IMR-90 (cell line): ENCODE data around the gene ABHD12. TPM values are rescaled to one million over a fixed set of nuclear protein-coding genes. Genes with fewer than 3 reads are reported as not detected.

Experiments used
- ATAC-seq: fragments of 200-7000 bp; cut with Tn5 transposase; 2 replicates; pipeline ENCODE4 v1.9.1; 2020; ENCODE audit warnings: low read depth, mild to moderate bottlenecking, moderate library complexity
- BruUV-seq: library from RNA; stranded (reverse); fragments of 400-500 nt; replicated peaks from 2 replicates; lab custom pipeline; 2021; lab: Mats Ljungman, UMichigan
- CTCF ChIA-PET: fragments of 300-600 bp; formaldehyde crosslinking; extraction: SDS; loops from one replicate; lab custom pipeline; 2021; ENCODE audit warnings: antibody characterized with exemption; lab: Yijun Ruan, JAX
- POLR2A ChIA-PET: fragments of 300-600 bp; sonication (Branson Sonifier 250); formaldehyde crosslinking; loops from one replicate; lab custom pipeline; 2022; ENCODE audit warnings: antibody characterized with exemption; ENCODE audit not compliant: unreplicated experiment; lab: Charles Lee
- DNase-seq: peaks from one replicate; pipeline ENCODE4 v3.0.0; 2013
- H2AFZ ChIP-seq: replicated peaks from 2 replicates; pipeline ENCODE3; 2013; ENCODE audit warnings: low read length, mild to moderate bottlenecking; ENCODE audit not compliant: poor library complexity
- H2AK5ac ChIP-seq: 2 replicates; pipeline ENCODE4 v1.6.1; 2013; ENCODE audit warnings: low read depth, low read length, inconsistent platforms
- H2AK9ac ChIP-seq: replicated peaks from 2 replicates; pipeline ENCODE3; 2013; ENCODE audit warnings: mild to moderate bottlenecking, low read depth, low read length, moderate library complexity; ENCODE audit not compliant: poor library complexity
- H2BK120ac ChIP-seq: 2 replicates; pipeline ENCODE4 v1.6.1; 2013; ENCODE audit warnings: low read depth, low read length, inconsistent platforms
- H2BK15ac ChIP-seq: 3 replicates; pipeline ENCODE4 v1.6.1; 2013; ENCODE audit warnings: low read depth, low read length, inconsistent platforms
- H2BK20ac ChIP-seq: 2 replicates; pipeline ENCODE4 v1.6.1; 2013; ENCODE audit warnings: low read depth, mild to moderate bottlenecking, inconsistent platforms, low read length, moderate library complexity
- H2BK5ac ChIP-seq: 2 replicates; pipeline ENCODE4 v1.6.1; 2013; ENCODE audit warnings: mild to moderate bottlenecking, low read depth, low read length, inconsistent platforms; ENCODE audit not compliant: poor library complexity, severe bottlenecking
- H3K14ac ChIP-seq: replicated peaks from 2 replicates; pipeline ENCODE4 v1.6.1; 2013; ENCODE audit warnings: low read depth, low read length, inconsistent platforms
- H3K18ac ChIP-seq: 2 replicates; pipeline ENCODE4 v1.6.1; 2013; ENCODE audit warnings: low read depth, low read length, control low read depth
- H3K23ac ChIP-seq: 2 replicates; pipeline ENCODE4 v1.6.1; 2013; ENCODE audit warnings: low read depth, low read length, inconsistent platforms
- H3K27ac ChIP-seq: 2 replicates; pipeline ENCODE4 v1.5.1; 2013; ENCODE audit warnings: mild to moderate bottlenecking, control low read depth, low read length; ENCODE audit not compliant: insufficient read depth
- H3K27me3 ChIP-seq: 2 replicates; pipeline ENCODE4 v1.6.1; 2013; ENCODE audit warnings: low read length; ENCODE audit not compliant: control insufficient read depth, insufficient read depth
- H3K36me3 ChIP-seq: 2 replicates; pipeline ENCODE4 v1.6.1; 2013; ENCODE audit warnings: low read length, mixed read lengths; ENCODE audit not compliant: control insufficient read depth, insufficient read depth
- H3K4ac ChIP-seq: 2 replicates; pipeline ENCODE4 v1.6.1; 2013; ENCODE audit warnings: low read depth, low read length, inconsistent platforms
- H3K4me1 ChIP-seq: 2 replicates; pipeline ENCODE4 v1.6.1; 2013; ENCODE audit warnings: low read length, mixed read lengths; ENCODE audit not compliant: control insufficient read depth, insufficient read depth
- H3K4me2 ChIP-seq: 2 replicates; pipeline ENCODE4 v1.6.1; 2013; ENCODE audit warnings: low read depth, mild to moderate bottlenecking, control low read depth, low read length, moderate library complexity
- H3K4me3 ChIP-seq: 2 replicates; pipeline ENCODE4 v1.5.1; 2013; ENCODE audit warnings: low read depth, mild to moderate bottlenecking, control low read depth, low read length, moderate library complexity; ENCODE audit not compliant: insufficient read depth
- H3K56ac ChIP-seq: 2 replicates; pipeline ENCODE4 v1.6.1; 2013; ENCODE audit warnings: low read length, inconsistent platforms; ENCODE audit not compliant: insufficient read depth; ENCODE audit errors: extremely low read depth
- H3K79me1 ChIP-seq, 2 experiments: 2 replicates each; pipeline ENCODE4 v1.6.1; 2013; ENCODE audit warnings: low read length in 2 of 2, inconsistent platforms in 1 of 2, low read depth in 1 of 2
- H3K9ac ChIP-seq: 2 replicates; pipeline ENCODE4 v1.6.1; 2013; ENCODE audit warnings: low read depth, low read length, control low read depth
- H3K9me1 ChIP-seq: 2 replicates; pipeline ENCODE4 v1.6.1; 2013; ENCODE audit warnings: low read length, inconsistent platforms; ENCODE audit not compliant: insufficient read depth
- H3K9me3 ChIP-seq: 2 replicates; pipeline ENCODE4 v1.6.1; 2013; ENCODE audit warnings: low read length; ENCODE audit not compliant: control insufficient read depth, insufficient read depth
- H4K20me1 ChIP-seq: 2 replicates; pipeline ENCODE4 v1.6.1; 2013; ENCODE audit warnings: low read length, inconsistent platforms; ENCODE audit not compliant: insufficient read depth
- H4K5ac ChIP-seq: 2 replicates; pipeline ENCODE4 v1.6.1; 2013; ENCODE audit warnings: mild to moderate bottlenecking, low read depth, low read length, control low read depth
- H4K8ac ChIP-seq, 2 experiments: 2 replicates each; pipeline ENCODE4 v1.6.1; 2013; ENCODE audit warnings: low read depth in 2 of 2, low read length in 2 of 2, control low read depth in 1 of 2, inconsistent platforms in 1 of 2
- H4K91ac ChIP-seq: 2 replicates; pipeline ENCODE4 v1.6.1; 2013; ENCODE audit warnings: low read depth, low read length, inconsistent platforms; ENCODE audit not compliant: insufficient read depth
- SMC3 ChIP-seq: fragments of 150-350 bp; IDR thresholded peaks from 2 replicates; pipeline ENCODE4 v1.6.1; 2016; ENCODE audit warnings: low read depth, mild to moderate bottlenecking, antibody characterized with exemption, low read length, moderate library complexity
- WGBS, 2 experiments: methylation state at CpG; one replicate each; pipeline versions ENCODE4 v1.1.5 to v1.1.7; 2013; ENCODE audit warnings: missing lambda C conversion rate in 2 of 2; ENCODE audit not compliant: insufficient read length in 1 of 2; ENCODE audit errors: extremely low coverage in 2 of 2; 5-methylcytosine and 5-hydroxymethylcytosine counted together
- dilution Hi-C: fragments of 300-500 bp; cut with HindIII; formaldehyde crosslinking; loops from one replicate; pipeline ENCODE4 v1.14.3; 2018; ENCODE audit warnings: low sequenced_read_pairs; ENCODE audit not compliant: unreplicated experiment
- in situ Hi-C: fragments of 300-500 bp; cut with MboI; formaldehyde crosslinking; loops from 3 replicates; pipeline ENCODE4 v1.14.3; 2019; ENCODE audit warnings: low sequenced_read_pairs, inconsistent platforms, mixed read lengths
- intact Hi-C: fragments of 100-400 bp; cut with micrococcal nuclease; formaldehyde crosslinking; loops from 2 replicates; pipeline ENCODE4 v1.10.0; 2022
- polyA plus RNA-seq, 3 experiments: library from polyadenylated mRNA; depleted of rRNA; stranded (reverse); fragments of >200 nt; gene quantifications; 2 replicates each; pipeline ENCODE4 v1.2.3, GENCODE V29; 2012; ENCODE audit warnings: low replicate concordance in 1 of 3
- total RNA-seq: library from RNA; depleted of rRNA; stranded (reverse); fragments of >200 nt; gene quantifications from 2 replicates; pipeline ENCODE4 v1.2.3, GENCODE V29; 2012
- TF ChIP-seq, protein P1 (sequence below): conservative IDR thresholded peaks from 2 replicates; pipeline ENCODE4 v1.5.1; 2012; ENCODE audit warnings: mild to moderate bottlenecking, low read depth, low read length, improper control_type of control experiment

The ABHD12 gene
- total and polyA plus RNA-seq, 2 of the 4 experiments (the other 2 are of a cell fraction): 80.7 to 108 TPM

- no peak overlapping the region for H3K4me2 ChIP-seq
- ChIA-PET CTCF (no interaction called here), POLR2A (no interaction called here)
- no peak overlapping the region for H4K5ac ChIP-seq
- no peak overlapping the region for H3K27ac ChIP-seq
- ATAC-seq (no peak), DNase-seq (no peak)
- no TSS peak for BruUV-seq
- no peak overlapping the region for H2BK5ac ChIP-seq
- no peak overlapping the region for H3K56ac ChIP-seq
- peaks cover 43% of the 10 kb centered on the region for H3K9me1 ChIP-seq
- dilution Hi-C loops: no loop called here
- H2AK5ac ChIP-seq: 0 out of 2 replicates have a peak overlapping the region, but pooled peaks have one; percentile 30
- H3K79me1 ChIP-seq: peaks cover 36 to 88% of the 10 kb centered on the region in 2 experiments
- peaks cover 46% of the 10 kb centered on the region for H4K20me1 ChIP-seq
- WGBS, 2 experiments: 74% methylated on average over 4 of the region's 7 CpGs; no CpG with 5 or more reads in 1 of the 2 experiments
- intact Hi-C loops: no loop called here
- no peaks in the 10 kb centered on the region for H3K27me3 ChIP-seq
- H2BK120ac ChIP-seq: no peak overlapping the region
- H3K18ac ChIP-seq: no peak overlapping the region
- 0 out of 3 replicates have a peak overlapping the region, but pooled peaks have one; percentile 12 for H2BK15ac ChIP-seq
- H3K36me3 ChIP-seq: peaks cover 4% of the 10 kb centered on the region; the same call in 1 of the 2 replicates
- H4K8ac ChIP-seq: no peak overlapping the region
- H3K14ac ChIP-seq: no peak overlapping the region
- H2AK9ac ChIP-seq: peak overlapping the region; percentile 53
- H3K23ac ChIP-seq: no peak overlapping the region
- no peak overlapping the region for H2BK20ac ChIP-seq
- peaks cover 17% of the 10 kb centered on the region for H3K4me1 ChIP-seq
- in situ Hi-C loops: loop anchor here (10.0 to 25.0 kb wide), 2 partner anchors 166 to 744 kb away; no protein-coding TSS in a partner anchor
- H3K9me3 ChIP-seq: no peaks in the 10 kb centered on the region
- no peak overlapping the region for H2AFZ ChIP-seq
- H4K91ac ChIP-seq: no peak overlapping the region; the same call in 1 of the 2 replicates
- H3K9ac ChIP-seq: no peak overlapping the region
- H3K4me3 ChIP-seq: no peak overlapping the region
- peak overlapping the region; percentile 36; the same call in 1 of the 2 replicates for H3K4ac ChIP-seq
- TF ChIP-seq, protein P1, sequence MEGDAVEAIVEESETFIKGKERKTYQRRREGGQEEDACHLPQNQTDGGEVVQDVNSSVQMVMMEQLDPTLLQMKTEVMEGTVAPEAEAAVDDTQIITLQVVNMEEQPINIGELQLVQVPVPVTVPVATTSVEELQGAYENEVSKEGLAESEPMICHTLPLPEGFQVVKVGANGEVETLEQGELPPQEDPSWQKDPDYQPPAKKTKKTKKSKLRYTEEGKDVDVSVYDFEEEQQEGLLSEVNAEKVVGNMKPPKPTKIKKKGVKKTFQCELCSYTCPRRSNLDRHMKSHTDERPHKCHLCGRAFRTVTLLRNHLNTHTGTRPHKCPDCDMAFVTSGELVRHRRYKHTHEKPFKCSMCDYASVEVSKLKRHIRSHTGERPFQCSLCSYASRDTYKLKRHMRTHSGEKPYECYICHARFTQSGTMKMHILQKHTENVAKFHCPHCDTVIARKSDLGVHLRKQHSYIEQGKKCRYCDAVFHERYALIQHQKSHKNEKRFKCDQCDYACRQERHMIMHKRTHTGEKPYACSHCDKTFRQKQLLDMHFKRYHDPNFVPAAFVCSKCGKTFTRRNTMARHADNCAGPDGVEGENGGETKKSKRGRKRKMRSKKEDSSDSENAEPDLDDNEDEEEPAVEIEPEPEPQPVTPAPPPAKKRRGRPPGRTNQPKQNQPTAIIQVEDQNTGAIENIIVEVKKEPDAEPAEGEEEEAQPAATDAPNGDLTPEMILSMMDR: no peak
- no peak for TF ChIP-seq SMC3
Observed at GRCh38 chr20:25380945-25381614, 9.6 kb downstream of the ABHD12 start.
